Pancreas (tissue), 10 donors: Measurements from ENCODE around the gene BCL2. TPM values are rescaled to one million over a fixed set of nuclear protein-coding genes. Genes with fewer than 3 reads are reported as not detected.

Experiments
- ATAC-seq, 4 donors: fragments of 200-7000 bp; cut with Tn5 transposase; one replicate each; pipeline versions ENCODE4 v1.8.0 to v1.9.1; 2020; ENCODE audit warnings: mild to moderate bottlenecking in 4 of 4, moderate library complexity in 4 of 4
- DNase-seq, 6 donors: peaks; one replicate each; pipeline ENCODE4 v3.0.0-alpha.2; 2020
- FAIRE-seq: peaks from 2 replicates; lab custom pipeline; 2012; peaks lifted over from hg19 to GRCh38; lab: Jason Lieb, UNC
- H3K27ac ChIP-seq, 4 donors: fragments of 200-600 bp; sonication (generic); 1 replicate in 3 of 4; 2 replicates in 1 of 4; pipeline versions ENCODE4 v1.5.0 to v1.8.0; 2020
- H3K27me3 ChIP-seq, 4 donors: fragments of 200-600 bp; one replicate each; pipeline ENCODE4 v1.8.0; 2021
- H3K36me3 ChIP-seq, 3 donors: fragments of 200-600 bp; sonication (generic) in 1 of 3; one replicate each; pipeline versions ENCODE4 v1.5.0 to v1.8.0; 2020 to 2021
- H3K4me1 ChIP-seq, 3 donors: fragments of 200-600 bp; one replicate each; pipeline ENCODE4 v1.8.0; 2021
- H3K4me3 ChIP-seq, 4 donors: fragments of 200-600 bp; sonication (generic) in 2 of 4; one replicate each; pipeline versions ENCODE4 v1.5.0 to v1.8.0; 2020 to 2021
- H3K9me3 ChIP-seq, 4 donors: fragments of 200-600 bp; one replicate each; pipeline ENCODE4 v1.8.0; 2021
- WGBS, 2 donors: extraction: QIAGEN DNeasy Blood & Tissue Kit; methylation state at CpG; one replicate each; pipeline ENCODE4 v1.1.7; 2013; 5-methylcytosine and 5-hydroxymethylcytosine counted together
- intact Hi-C, 3 donors: fragments of 100-400 bp; cut with DNase I; formaldehyde crosslinking; loops; one replicate each; pipeline versions ENCODE4 v1.11.1 to v1.14.2; 2022
- polyA plus RNA-seq, 2 donors: library from polyadenylated mRNA; stranded (reverse); fragments of 200-250 nt; gene quantifications; one replicate each; pipeline ENCODE4 v1.2.3, GENCODE V29; 2013
- total RNA-seq, 6 donors: library from RNA; stranded (reverse); fragmentation: NEBNext Ultra II Directional in 4 of 6; extraction: Animal tissue kit (Norgen Biotek cat#: 25700) in 4 of 6; gene quantifications; one replicate each; pipeline versions ENCODE4 v1.2.1 to v1.2.4, GENCODE V29; 2021 to 2023
- TF ChIP-seq, protein P1 (sequence below), 4 donors: fragments of 200-600 bp; sonication (generic) in 3 of 4; IDR thresholded peaks; one replicate each; pipeline versions ENCODE4 v1.5.0 to v1.8.0; 2021; ENCODE audit warnings: antibody characterized with exemption in 4 of 4
- donor health status: healthy with polysubstance abuse.
- donor health status: DM: no; HTN: no; CAD: no; lungs with moderate emphysema.
- donor health status: DM: no; HTN: no; CAD: no.
- donor health status: control.
- donor health status: control.
- donor health status: Bipolar disorder and iron deficiency.
- donor health status: DM: yes; HTN: yes; CAD: no.
- donor health status: DM: no; HTN: no; CAD: no.
- donor health status: DM: no; HTN: no; CAD: no.
- donor health status: DM: yes; HTN: yes; CAD: no.

BCL2 gene
- total RNA-seq (1 to 10 TPM; 3.2 to 9.0 (median 4.5) TPM), polyA plus RNA-seq (1 to 10 TPM; 1.9 to 2.0 TPM)

DNA sequence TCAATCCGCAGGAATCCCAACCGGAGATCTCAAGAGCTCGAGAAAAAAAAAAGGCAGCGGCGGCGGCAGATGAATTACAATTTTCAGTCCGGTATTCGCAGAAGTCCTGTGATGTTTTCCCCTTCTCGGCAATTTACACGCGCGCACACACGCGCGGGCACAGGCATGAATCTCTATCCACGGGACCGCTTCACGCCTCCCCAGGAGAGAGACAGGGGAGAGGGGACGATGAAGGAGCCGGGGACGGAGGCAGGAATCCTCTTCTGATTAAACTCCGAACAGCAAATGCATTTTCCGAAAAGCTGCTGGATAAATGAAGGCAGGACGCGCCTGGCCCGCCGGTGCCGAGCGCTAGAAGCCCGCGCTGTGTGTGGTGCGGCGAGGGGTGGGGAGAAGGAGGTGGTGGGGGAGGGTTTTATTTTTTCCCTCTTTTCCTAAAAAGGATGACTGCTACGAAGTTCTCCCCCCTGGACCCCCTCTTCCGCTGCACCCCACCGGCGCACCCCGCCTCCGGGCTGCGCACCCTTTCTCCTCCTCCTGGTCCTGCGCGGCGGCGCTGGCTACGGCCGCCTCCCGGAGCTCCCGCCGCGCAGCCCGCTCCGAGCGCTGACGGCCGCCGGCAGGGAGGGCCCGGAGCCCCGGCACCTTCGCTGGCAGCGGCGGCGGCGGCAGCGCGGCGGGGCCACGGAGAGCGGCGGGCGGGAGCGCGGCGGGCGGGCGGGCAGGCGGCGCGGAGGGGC lies at the start of gene BCL2:
BCL2 (minus strand) TSS at position 387 of the 740 bp plus-strand sequence.
- 0 to 1% methylated on average over 62 to 78 of the region's 78 CpGs for WGBS, 2 donors
- Histone ChIP-seq H3K36me3 (no peaks in the 10 kb centered on the region), H3K27ac (peak within 1 kb of the TSS; percentile 48 to 82 (median 72)), H3K4me1 (peaks cover 0 to 7% (median 0%) of the 10 kb centered on the region in 3 donors), H3K9me3 (no peaks in the 10 kb centered on the region), H3K4me3 (peak within 1 kb of the TSS; percentile 43 to 67 (median 58)), H3K27me3 (no peaks in the 10 kb centered on the region)
- intact Hi-C loops = loop anchor here (5.0 to 10.0 kb wide), 3 partner anchors 185 to 302 kb away; no protein-coding TSS in a partner anchor
- no peak for FAIRE-seq
- peak in 3 of 6 donors; percentile 26 to 78 (median 38) for DNase-seq
- TF ChIP-seq, protein P1, sequence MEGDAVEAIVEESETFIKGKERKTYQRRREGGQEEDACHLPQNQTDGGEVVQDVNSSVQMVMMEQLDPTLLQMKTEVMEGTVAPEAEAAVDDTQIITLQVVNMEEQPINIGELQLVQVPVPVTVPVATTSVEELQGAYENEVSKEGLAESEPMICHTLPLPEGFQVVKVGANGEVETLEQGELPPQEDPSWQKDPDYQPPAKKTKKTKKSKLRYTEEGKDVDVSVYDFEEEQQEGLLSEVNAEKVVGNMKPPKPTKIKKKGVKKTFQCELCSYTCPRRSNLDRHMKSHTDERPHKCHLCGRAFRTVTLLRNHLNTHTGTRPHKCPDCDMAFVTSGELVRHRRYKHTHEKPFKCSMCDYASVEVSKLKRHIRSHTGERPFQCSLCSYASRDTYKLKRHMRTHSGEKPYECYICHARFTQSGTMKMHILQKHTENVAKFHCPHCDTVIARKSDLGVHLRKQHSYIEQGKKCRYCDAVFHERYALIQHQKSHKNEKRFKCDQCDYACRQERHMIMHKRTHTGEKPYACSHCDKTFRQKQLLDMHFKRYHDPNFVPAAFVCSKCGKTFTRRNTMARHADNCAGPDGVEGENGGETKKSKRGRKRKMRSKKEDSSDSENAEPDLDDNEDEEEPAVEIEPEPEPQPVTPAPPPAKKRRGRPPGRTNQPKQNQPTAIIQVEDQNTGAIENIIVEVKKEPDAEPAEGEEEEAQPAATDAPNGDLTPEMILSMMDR (IDR thresholded peaks at IDR 0.05) = no peak
- peak; percentile 9 to 29 (median 26) for ATAC-seq

DNA sequence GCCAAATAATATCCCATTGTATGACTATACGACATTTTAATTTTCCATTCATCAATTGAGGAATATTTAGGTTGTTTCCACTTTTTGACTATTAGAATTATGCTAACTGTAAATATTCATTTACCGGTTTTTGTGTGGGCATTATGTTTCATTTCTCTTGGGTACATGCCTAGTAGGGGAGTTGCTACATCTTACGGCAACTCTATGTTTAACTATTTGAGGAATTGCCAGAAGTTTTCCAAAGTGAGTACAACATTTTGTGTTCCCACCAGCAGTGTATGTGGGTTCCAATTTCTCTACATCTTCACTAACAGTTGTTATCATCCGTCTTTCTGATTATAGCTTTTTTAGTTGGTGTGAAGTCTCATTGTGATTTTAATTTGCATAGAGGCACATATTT lies 49.0 kb upstream of the BCL2 start:
- H3K9me3 ChIP-seq = no peaks in the 10 kb centered on the region
- TF ChIP-seq, protein P1 (IDR thresholded peaks at IDR 0.05) = no peak
- no peak overlapping the region for H3K4me3 ChIP-seq
- peaks cover 0 to 6% (median 5%) of the 10 kb centered on the region in 3 donors for H3K4me1 ChIP-seq
- no peaks in the 10 kb centered on the region for H3K36me3 ChIP-seq
- ATAC-seq (no peak), DNase-seq (no peak), FAIRE-seq (no peak)
- H3K27me3 ChIP-seq = no peaks in the 10 kb centered on the region
- no peak overlapping the region for H3K27ac ChIP-seq
- intact Hi-C loops = no loop called here
- 56 to 72% methylated on average over 4 of the region's 4 CpGs for WGBS, 2 donors

DNA sequence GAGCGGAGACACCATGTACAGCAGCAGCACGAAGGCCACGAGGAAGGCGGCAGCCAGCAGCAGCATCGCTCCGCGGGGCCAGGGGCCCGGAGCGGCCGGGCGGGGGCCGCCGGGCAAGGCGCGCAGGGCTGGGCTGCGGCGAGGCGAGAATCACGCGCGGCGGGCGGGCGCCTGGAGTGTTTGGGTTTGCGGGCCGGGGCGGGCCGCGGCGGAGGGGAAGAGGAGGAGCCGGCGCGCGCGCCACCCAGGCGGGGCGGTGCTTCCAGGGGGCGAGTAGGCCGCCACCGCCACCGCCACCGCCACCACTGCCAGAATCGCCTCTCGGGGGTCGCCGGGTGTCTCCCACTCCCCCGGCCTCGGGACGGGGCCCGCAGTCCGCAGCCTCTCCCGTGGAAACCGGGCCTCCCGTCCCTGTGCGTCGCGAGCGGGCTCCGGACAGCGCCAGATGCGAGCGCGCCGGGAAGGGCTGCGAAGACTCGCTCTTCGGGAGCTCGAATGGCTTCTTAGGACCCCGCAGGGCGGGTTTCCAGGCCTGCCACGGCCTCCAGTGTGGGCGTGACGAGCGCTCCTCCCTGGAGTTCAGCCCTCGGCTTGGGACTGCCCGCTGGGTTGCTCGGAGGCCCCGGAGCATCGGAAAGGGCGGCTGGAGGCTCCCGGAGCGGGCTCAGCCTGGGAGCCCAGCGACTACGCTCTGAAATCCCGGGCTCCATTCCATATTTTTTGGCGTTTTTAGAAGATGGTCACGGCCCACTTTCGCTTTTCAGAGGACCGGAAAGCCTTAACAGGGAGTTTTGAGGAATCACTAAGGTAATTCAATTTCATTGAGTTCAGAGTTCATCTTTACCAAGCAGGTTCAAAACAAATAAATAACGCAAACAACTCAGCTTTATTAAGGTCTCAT lies 47.7 kb upstream of the BCL2 start, which contains the start of gene KDSR:
KDSR (minus strand) TSS at position 154 of the 901 bp plus-strand sequence; CDS start at position 66, 88 bp downstream.
- H3K36me3 ChIP-seq = no peaks in the 10 kb centered on the region
- TF ChIP-seq, protein P1 (IDR thresholded peaks at IDR 0.05) = no peak
- no peaks in the 10 kb centered on the region for H3K27me3 ChIP-seq
- peaks cover 0 to 6% (median 5%) of the 10 kb centered on the region in 3 donors for H3K4me1 ChIP-seq
- 0 to 1% methylated on average over 48 to 90 of the region's 90 CpGs for WGBS, 2 donors
- H3K4me3 ChIP-seq = peak within 1 kb of the TSS; percentile 74 to 95 (median 90)
- H3K27ac ChIP-seq = peak within 1 kb of the TSS; percentile 89 to 98 (median 96)
- DNase-seq = peak; percentile 94 to 97 (median 96)
- no peaks in the 10 kb centered on the region for H3K9me3 ChIP-seq
- peak; percentile 92 to 96 (median 93) for ATAC-seq
- intact Hi-C loops = no loop called here
- FAIRE-seq = peak; percentile 97

DNA sequence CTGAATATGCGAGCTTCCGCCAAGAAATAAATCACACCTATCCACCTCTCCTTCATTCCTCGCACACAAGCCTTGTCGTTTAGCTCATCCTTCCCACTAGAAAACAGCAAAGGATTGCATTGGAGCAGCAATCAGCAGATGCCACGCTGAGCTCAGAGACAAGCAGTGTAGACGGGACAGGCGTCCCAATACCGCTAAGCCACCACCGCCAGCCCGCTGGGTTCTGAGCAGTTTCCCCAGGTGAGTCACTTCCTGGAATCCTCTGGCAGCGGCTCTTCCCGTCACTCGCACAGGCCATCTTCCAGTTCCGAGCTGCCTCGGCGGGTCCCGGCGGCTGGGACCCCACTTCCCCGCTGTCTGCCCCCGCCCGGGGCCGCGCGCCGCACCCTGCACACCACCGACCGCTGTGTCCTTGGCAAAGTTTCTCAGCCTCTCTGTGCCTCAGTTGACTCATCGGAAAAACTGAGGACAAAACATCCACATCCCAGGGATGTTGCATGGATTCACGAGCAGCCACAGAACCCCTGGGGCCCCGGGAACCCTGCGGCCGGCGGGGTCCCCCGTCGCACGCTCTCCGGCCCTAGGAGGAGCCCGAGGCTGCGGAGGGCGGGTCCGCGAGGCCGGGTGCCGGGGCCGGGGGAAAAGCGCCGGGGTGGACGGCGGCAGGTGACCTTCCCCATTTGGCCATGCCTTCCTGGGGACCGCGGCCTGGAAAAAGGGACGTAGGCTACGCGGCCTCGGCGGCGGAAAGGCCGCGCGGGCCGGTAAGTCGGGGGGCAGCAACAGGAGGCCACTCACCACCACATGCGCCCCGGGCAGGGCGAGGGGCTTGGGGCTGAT lies 46.9 kb upstream of the BCL2 start:
- TF ChIP-seq, protein P1 (IDR thresholded peaks at IDR 0.05) = no peak
- no peak for FAIRE-seq

More for the DNA sequence above, 46.9 kb upstream of the BCL2 start:
- no peaks in the 10 kb centered on the region for H3K27me3 ChIP-seq
- H3K4me3 ChIP-seq = peak overlapping the region; percentile 74 to 95 (median 90)
- no peaks in the 10 kb centered on the region for H3K9me3 ChIP-seq
- H3K4me1 ChIP-seq = peaks cover 0 to 6% (median 5%) of the 10 kb centered on the region in 3 donors
- DNase-seq = peak; percentile 50 to 84 (median 66)
- intact Hi-C loops = no loop called here
- 0 to 1% methylated on average over 62 to 65 of the region's 65 CpGs for WGBS, 2 donors
- peaks cover 0 to 4% (median 2%) of the 10 kb centered on the region in 3 donors for H3K36me3 ChIP-seq
- H3K27ac ChIP-seq = peak overlapping the region; percentile 89 to 98 (median 96)
- peak; percentile 54 to 68 (median 62) for ATAC-seq
